Measurements from ENCODE around the gene PQBP1.

PQBP1 gene

DNA sequence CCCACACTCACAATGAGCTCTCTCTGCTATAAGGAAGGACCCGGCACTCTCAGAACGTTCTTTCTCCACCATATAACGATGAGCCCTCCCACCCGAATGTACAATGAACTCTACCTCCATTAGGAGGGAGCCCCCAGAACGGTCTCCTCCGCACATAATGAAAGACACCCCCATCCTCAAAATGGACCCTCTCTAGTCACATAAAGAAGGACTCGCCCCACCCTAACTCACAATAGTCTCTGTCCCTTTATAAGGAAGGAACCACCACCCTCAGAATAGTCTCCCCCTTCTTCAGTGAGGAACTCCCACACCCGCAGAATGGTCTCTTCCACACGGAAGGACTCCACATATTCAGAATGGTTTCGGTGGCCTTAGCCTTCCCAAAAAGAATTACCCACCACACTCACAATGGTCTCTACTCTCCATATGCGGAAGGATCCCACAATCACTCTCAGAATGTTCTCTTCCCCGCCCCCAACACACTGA, 13.2 kb downstream of the PQBP1 start:
- H3K9me3 ChIP-seq (ENCODE audit: insufficient read depth, low read depth, low read length): no peaks in the 10 kb centered on the region
- peak overlapping the region; percentile 87 for H3K4me2 ChIP-seq (ENCODE audit: low read depth, low read length, poor library complexity, severe bottlenecking)
- TF ChIP-seq, protein P1, sequence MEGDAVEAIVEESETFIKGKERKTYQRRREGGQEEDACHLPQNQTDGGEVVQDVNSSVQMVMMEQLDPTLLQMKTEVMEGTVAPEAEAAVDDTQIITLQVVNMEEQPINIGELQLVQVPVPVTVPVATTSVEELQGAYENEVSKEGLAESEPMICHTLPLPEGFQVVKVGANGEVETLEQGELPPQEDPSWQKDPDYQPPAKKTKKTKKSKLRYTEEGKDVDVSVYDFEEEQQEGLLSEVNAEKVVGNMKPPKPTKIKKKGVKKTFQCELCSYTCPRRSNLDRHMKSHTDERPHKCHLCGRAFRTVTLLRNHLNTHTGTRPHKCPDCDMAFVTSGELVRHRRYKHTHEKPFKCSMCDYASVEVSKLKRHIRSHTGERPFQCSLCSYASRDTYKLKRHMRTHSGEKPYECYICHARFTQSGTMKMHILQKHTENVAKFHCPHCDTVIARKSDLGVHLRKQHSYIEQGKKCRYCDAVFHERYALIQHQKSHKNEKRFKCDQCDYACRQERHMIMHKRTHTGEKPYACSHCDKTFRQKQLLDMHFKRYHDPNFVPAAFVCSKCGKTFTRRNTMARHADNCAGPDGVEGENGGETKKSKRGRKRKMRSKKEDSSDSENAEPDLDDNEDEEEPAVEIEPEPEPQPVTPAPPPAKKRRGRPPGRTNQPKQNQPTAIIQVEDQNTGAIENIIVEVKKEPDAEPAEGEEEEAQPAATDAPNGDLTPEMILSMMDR (conservative IDR thresholded peaks at IDR 0.05; ENCODE audit: low read length): no peak
- TF ChIP-seq EZH2phosphoT487 (IDR thresholded peaks at IDR 0.05; ENCODE audit: borderline replicate concordance): no peak
- peaks cover 6% of the 10 kb centered on the region for H3K4me1 ChIP-seq (ENCODE audit: insufficient read depth, low read length, poor library complexity, severe bottlenecking)
- H2AFZ ChIP-seq (ENCODE audit: low read length): 0 out of 2 replicates have a peak overlapping the region, but pooled peaks have one; percentile 41
- H4K20me1 ChIP-seq (ENCODE audit: insufficient read depth, low read length, poor library complexity, severe bottlenecking): peaks cover 2% of the 10 kb centered on the region
- no peaks in the 10 kb centered on the region for H3F3A ChIP-seq (ENCODE audit: low read depth)
- no peaks in the 10 kb centered on the region for H3K9me2 ChIP-seq (replicated peaks; ENCODE audit: low read depth, low read length)
- H3K9ac ChIP-seq (ENCODE audit: low read depth, low read length, poor library complexity, severe bottlenecking): peak overlapping the region; percentile 79
- peaks cover 6% of the 10 kb centered on the region; the same call in 1 of the 2 replicates for H3K36me3 ChIP-seq (ENCODE audit: insufficient read depth, low read length)
- H3K27me3 ChIP-seq (ENCODE audit: insufficient read depth, low read length, poor library complexity, severe bottlenecking): no peaks in the 10 kb centered on the region
- H3K4me3 ChIP-seq (ENCODE audit: low read length, poor library complexity, severe bottlenecking): peak overlapping the region; percentile 83
- H3K79me2 ChIP-seq (ENCODE audit: insufficient read depth, low read length): peaks cover 22% of the 10 kb centered on the region

DNA sequence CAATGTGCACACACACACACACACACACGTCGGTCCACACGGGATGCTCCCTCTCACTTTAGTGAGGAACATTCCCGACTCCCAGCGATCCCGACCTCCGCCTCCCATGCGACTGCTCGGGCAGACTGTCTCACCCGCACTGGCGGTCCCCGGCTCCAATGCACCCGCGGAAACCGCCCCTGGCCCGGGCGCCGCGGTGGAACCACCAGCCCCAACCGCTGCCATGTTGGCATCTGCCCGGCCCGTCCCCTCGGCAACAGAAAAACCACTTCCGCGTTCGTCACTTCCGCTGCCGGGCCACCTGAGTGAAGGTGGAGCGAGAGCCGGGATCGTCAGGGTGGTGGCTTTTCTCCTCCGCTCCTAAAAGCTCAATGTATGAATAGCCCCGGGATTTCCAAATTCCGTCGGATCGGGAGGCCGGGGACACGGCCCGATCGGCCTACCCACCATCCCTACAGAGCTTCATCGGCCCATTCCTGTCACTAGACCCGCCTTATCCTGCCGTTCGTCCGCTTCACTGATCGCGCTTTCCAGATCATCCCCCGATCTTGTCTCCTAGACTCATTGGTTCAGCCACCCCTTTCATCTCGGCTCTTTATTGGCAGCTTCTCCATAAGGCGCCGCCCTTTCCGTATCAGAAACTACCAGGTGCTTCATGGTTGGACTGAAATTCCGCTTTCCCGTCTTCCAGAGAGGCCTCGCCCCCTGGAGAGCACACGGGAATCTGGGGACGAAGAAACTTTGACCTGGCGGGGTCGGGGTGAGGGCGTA, 13.9 kb downstream of the PQBP1 start, which contains the start of gene SLC35A2:
Gene SLC35A2 (minus strand): TSS at position 235 of the 771 bp plus-strand sequence. CDS start 10 bp downstream, at position 225.
- Histone ChIP-seq H3K79me2 (ENCODE audit: insufficient read depth, low read length) (peaks cover 24% of the 10 kb centered on the region), H3K9me2 (replicated peaks; ENCODE audit: low read depth, low read length) (no peaks in the 10 kb centered on the region), H3K27me3 (ENCODE audit: insufficient read depth, low read length, poor library complexity, severe bottlenecking) (no peaks in the 10 kb centered on the region), H4K20me1 (ENCODE audit: insufficient read depth, low read length, poor library complexity, severe bottlenecking) (peaks cover 5% of the 10 kb centered on the region), H3K9me3 (ENCODE audit: insufficient read depth, low read depth, low read length) (no peaks in the 10 kb centered on the region), H3K9ac (ENCODE audit: low read depth, low read length, poor library complexity, severe bottlenecking) (peak within 1 kb of the TSS; percentile 79), H3K4me3 (ENCODE audit: low read length, poor library complexity, severe bottlenecking) (peak within 1 kb of the TSS; percentile 83), H3K4me2 (ENCODE audit: low read depth, low read length, poor library complexity, severe bottlenecking) (peak within 1 kb of the TSS; percentile 94), H3K4me1 (ENCODE audit: insufficient read depth, low read length, poor library complexity, severe bottlenecking) (peaks cover 6% of the 10 kb centered on the region), H3F3A (ENCODE audit: low read depth) (no peaks in the 10 kb centered on the region), H3K36me3 (ENCODE audit: insufficient read depth, low read length) (peaks cover 6% of the 10 kb centered on the region; the same call in 1 of the 2 replicates), H2AFZ (ENCODE audit: low read length) (peak within 1 kb of the TSS; percentile 80)
- TF ChIP-seq, protein P1 (conservative IDR thresholded peaks at IDR 0.05; ENCODE audit: low read length): no peak
- TF ChIP-seq EZH2phosphoT487 (IDR thresholded peaks at IDR 0.05; ENCODE audit: borderline replicate concordance): no peak

DNA sequence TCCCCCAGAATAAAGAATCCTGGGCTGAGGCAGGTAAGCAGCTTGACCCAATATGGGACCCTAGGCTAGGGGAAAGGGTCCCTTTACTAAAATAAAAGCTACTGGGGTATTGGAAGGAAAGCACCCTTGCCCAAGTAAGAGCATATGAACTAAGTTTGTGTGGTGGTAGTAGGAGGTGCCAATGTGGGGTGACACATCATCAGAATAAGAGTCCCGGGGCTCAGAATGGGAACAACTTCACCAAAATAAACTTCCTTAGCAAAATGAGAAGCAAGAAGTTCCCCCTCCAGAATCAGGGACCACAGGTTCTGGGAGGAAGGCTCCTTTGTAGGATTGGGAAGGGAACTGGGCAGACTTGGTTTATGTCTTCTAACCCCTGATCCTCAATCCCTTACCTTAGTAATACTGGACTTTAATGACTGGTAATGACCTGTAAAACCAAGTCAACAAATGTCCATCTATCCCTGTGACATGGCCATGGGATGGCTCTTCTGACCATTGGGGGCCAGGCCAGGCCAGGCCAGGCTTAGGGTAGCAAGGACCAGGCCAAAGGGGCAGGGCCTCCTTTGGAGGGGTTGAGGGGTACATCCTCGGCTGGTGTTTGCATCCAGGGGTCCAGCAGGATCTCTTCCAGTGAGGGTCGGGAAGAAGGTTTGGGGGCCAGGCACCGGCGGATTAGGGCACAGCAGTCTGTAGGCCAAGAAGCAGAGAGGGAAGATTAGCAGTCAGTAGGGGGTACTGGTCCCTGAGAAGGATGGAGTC, 16.1 kb downstream of the PQBP1 start:
- H3K4me2 ChIP-seq (ENCODE audit: low read depth, low read length, poor library complexity, severe bottlenecking): no peak overlapping the region

More for the DNA sequence above, 16.1 kb downstream of the PQBP1 start:
- H3K36me3 ChIP-seq (ENCODE audit: insufficient read depth, low read length): peaks cover 6% of the 10 kb centered on the region; the same call in 1 of the 2 replicates
- TF ChIP-seq, protein P1 (conservative IDR thresholded peaks at IDR 0.05; ENCODE audit: low read length): no peak
- TF ChIP-seq EZH2phosphoT487 (IDR thresholded peaks at IDR 0.05; ENCODE audit: borderline replicate concordance): no peak
- H3K9me3 ChIP-seq (ENCODE audit: insufficient read depth, low read depth, low read length): no peaks in the 10 kb centered on the region
- H3K4me3 ChIP-seq (ENCODE audit: low read length, poor library complexity, severe bottlenecking): no peak overlapping the region
- no peaks in the 10 kb centered on the region for H3K27me3 ChIP-seq (ENCODE audit: insufficient read depth, low read length, poor library complexity, severe bottlenecking)
- no peak overlapping the region for H2AFZ ChIP-seq (ENCODE audit: low read length)
- H3K9ac ChIP-seq (ENCODE audit: low read depth, low read length, poor library complexity, severe bottlenecking): no peak overlapping the region
- H3F3A ChIP-seq (ENCODE audit: low read depth): no peaks in the 10 kb centered on the region
- peaks cover 6% of the 10 kb centered on the region for H3K4me1 ChIP-seq (ENCODE audit: insufficient read depth, low read length, poor library complexity, severe bottlenecking)
- peaks cover 5% of the 10 kb centered on the region for H4K20me1 ChIP-seq (ENCODE audit: insufficient read depth, low read length, poor library complexity, severe bottlenecking)
- no peaks in the 10 kb centered on the region for H3K9me2 ChIP-seq (replicated peaks; ENCODE audit: low read depth, low read length)
- peaks cover 29% of the 10 kb centered on the region for H3K79me2 ChIP-seq (ENCODE audit: insufficient read depth, low read length)

Data from Loucy (cell line).